Ishikawa (cell line): ENCODE measurements around the gene TMPRSS4.

ENCODE experiments used
- CEBPB ChIP-seq: IDR thresholded peaks from 2 replicates; pipeline ENCODE4 v1.6.1; 2012
- CREB1 ChIP-seq: IDR thresholded peaks from 2 replicates; pipeline ENCODE4 v1.6.1; 2012; ENCODE audit warnings: low read depth
- EGR1 ChIP-seq: IDR thresholded peaks from 2 replicates; pipeline ENCODE4 v1.6.1; 2012
- EP300 ChIP-seq: IDR thresholded peaks from 2 replicates; pipeline ENCODE4 v1.6.1; 2012; ENCODE audit warnings: borderline replicate concordance
- FOXM1 ChIP-seq: IDR thresholded peaks from 2 replicates; pipeline ENCODE4 v1.6.1; 2012; ENCODE audit warnings: low read depth, borderline replicate concordance
- NFIC ChIP-seq: IDR thresholded peaks from 2 replicates; pipeline ENCODE4 v1.6.1; 2012
- RAD21 ChIP-seq: IDR thresholded peaks from 2 replicates; pipeline ENCODE4 v1.6.1; 2012; ENCODE audit warnings: low read depth
- TAF1 ChIP-seq: IDR thresholded peaks from 2 replicates; pipeline ENCODE4 v1.6.1; 2012; ENCODE audit warnings: low read depth, mild to moderate bottlenecking
- TCF12 ChIP-seq: IDR thresholded peaks from 2 replicates; pipeline ENCODE4 v1.6.1; 2012; ENCODE audit warnings: low read depth
- TEAD4 ChIP-seq: IDR thresholded peaks from 2 replicates; pipeline ENCODE4 v1.6.1; 2012
- YY1 ChIP-seq: IDR thresholded peaks from 2 replicates; pipeline ENCODE4 v1.6.1; 2012; ENCODE audit warnings: low read depth
- ZBTB7A ChIP-seq: IDR thresholded peaks from 2 replicates; pipeline ENCODE4 v1.6.1; 2012; ENCODE audit warnings: low read depth
- TF ChIP-seq, protein P1 (sequence below): IDR thresholded peaks from 2 replicates; pipeline ENCODE4 v1.6.1; 2012
- TF ChIP-seq, protein P2 (sequence below): IDR thresholded peaks from 2 replicates; pipeline ENCODE4 v1.6.1; 2012; ENCODE audit warnings: low read depth, mild to moderate bottlenecking
- TF ChIP-seq, protein P3 (sequence below): IDR thresholded peaks from 2 replicates; pipeline ENCODE4 v1.6.1; 2012

The TMPRSS4 gene

DNA sequence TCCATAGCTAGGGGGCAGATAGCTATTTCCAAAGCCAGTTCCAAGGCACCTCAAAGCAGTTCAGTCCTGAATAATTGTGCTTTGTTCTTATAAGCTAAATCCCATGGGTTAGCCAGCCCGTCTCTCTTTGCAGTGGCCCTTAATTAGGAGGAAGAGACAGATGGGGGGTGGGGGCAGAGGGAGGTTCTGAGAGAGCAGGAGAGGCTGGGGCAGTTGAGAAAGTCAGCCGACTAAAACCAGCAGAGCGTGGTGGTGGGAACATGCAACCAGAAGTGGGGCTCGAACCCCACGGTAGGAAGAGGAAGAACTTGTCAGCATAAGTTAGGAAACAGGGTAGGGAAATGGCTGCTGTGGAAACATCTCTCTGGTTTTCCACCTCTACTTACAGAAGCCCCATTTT is 86.6 kb downstream of the TMPRSS4 start:
- no peak for TF ChIP-seq ZBTB7A

DNA sequence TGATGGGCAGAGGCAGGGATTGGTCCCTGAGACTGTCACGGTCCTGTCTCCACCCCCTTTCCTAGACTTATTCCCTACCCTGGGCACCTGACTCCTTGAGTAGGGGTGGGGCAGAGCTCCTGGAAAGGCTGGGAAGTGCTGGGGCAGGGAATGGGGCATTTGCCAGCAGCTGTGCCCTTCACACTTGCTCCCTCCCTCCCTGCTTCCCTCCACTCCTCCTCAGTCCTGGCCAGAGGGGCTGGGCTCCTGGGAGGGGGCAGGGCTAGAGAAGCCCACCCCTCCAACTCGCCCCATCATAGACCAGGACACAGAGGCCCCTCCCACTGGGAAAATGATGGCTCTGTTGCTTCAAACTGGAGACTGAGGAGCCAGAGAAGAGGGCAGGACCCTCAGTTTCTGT is 88.0 kb downstream of the TMPRSS4 start:
- TF ChIP-seq YY1 (no peak), CEBPB (no peak), TAF1 (no peak), FOXM1 (no peak), EP300 (no peak)
- TF ChIP-seq, protein P1, sequence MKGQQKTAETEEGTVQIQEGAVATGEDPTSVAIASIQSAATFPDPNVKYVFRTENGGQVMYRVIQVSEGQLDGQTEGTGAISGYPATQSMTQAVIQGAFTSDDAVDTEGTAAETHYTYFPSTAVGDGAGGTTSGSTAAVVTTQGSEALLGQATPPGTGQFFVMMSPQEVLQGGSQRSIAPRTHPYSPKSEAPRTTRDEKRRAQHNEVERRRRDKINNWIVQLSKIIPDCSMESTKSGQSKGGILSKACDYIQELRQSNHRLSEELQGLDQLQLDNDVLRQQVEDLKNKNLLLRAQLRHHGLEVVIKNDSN: no peak

DNA sequence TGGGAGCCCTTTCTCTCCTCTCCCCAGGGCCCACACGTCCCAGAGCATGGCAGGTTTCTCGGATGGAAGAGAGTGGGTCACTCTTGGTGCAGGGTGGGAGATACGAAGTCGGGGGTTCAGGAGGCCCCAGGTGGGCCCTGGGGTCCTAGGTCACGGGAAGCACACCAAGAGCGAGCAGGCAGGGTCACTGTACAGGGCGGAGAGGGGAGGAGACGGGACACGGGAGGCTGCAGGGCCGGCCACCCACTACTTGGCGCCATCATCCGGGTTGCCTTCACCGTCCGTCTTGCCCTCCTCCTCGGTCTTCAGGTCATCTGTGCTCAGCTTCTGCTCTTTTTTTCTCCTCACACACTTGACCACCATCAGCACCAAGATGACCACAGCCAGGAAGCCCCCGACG is 89.8 kb downstream of the TMPRSS4 start:
- TF ChIP-seq TAF1: no peak
- no peak for TF ChIP-seq CREB1
- no peak for TF ChIP-seq EP300
- no peak for TF ChIP-seq TCF12
- no peak for TF ChIP-seq EGR1
- TF ChIP-seq, protein P2, sequence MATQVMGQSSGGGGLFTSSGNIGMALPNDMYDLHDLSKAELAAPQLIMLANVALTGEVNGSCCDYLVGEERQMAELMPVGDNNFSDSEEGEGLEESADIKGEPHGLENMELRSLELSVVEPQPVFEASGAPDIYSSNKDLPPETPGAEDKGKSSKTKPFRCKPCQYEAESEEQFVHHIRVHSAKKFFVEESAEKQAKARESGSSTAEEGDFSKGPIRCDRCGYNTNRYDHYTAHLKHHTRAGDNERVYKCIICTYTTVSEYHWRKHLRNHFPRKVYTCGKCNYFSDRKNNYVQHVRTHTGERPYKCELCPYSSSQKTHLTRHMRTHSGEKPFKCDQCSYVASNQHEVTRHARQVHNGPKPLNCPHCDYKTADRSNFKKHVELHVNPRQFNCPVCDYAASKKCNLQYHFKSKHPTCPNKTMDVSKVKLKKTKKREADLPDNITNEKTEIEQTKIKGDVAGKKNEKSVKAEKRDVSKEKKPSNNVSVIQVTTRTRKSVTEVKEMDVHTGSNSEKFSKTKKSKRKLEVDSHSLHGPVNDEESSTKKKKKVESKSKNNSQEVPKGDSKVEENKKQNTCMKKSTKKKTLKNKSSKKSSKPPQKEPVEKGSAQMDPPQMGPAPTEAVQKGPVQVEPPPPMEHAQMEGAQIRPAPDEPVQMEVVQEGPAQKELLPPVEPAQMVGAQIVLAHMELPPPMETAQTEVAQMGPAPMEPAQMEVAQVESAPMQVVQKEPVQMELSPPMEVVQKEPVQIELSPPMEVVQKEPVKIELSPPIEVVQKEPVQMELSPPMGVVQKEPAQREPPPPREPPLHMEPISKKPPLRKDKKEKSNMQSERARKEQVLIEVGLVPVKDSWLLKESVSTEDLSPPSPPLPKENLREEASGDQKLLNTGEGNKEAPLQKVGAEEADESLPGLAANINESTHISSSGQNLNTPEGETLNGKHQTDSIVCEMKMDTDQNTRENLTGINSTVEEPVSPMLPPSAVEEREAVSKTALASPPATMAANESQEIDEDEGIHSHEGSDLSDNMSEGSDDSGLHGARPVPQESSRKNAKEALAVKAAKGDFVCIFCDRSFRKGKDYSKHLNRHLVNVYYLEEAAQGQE: no peak
- no peak for TF ChIP-seq YY1
- TF ChIP-seq CEBPB: no peak
- no peak for TF ChIP-seq ZBTB7A
- TF ChIP-seq FOXM1: no peak
- TF ChIP-seq TEAD4: no peak
- TF ChIP-seq RAD21: no peak
- TF ChIP-seq, protein P3, sequence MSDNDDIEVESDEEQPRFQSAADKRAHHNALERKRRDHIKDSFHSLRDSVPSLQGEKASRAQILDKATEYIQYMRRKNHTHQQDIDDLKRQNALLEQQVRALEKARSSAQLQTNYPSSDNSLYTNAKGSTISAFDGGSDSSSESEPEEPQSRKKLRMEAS: no peak
- TF ChIP-seq, protein P1: no peak
- no peak for TF ChIP-seq NFIC

DNA sequence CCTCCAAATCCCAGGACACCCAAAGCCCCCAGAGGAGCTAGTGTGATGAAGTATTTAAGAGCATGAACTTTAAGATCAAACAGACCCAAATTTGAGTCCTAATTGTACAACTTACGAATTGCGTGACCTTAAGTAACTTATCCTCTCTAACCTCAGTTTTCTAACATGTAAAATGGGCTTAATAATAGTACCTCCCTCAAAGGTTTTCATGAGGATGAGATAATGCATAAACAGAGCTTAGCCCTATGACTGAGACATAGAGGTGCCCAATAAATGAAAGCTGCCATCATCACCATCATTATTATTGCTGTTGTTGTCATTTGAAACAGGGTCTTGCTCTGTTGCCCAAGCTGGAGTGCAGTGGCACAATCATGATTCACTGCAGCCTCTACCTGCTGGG is 90.4 kb downstream of the TMPRSS4 start:
- TF ChIP-seq, protein P2: no peak
- TF ChIP-seq, protein P1: no peak
- no peak for TF ChIP-seq CREB1
- TF ChIP-seq FOXM1: no peak
- TF ChIP-seq EP300: no peak
- TF ChIP-seq TEAD4: no peak
- TF ChIP-seq RAD21: no peak
- no peak for TF ChIP-seq TCF12
- no peak for TF ChIP-seq EGR1
- no peak for TF ChIP-seq NFIC
- TF ChIP-seq, protein P3: no peak
- no peak for TF ChIP-seq ZBTB7A
- no peak for TF ChIP-seq TAF1
- no peak for TF ChIP-seq CEBPB
- no peak for TF ChIP-seq YY1

DNA sequence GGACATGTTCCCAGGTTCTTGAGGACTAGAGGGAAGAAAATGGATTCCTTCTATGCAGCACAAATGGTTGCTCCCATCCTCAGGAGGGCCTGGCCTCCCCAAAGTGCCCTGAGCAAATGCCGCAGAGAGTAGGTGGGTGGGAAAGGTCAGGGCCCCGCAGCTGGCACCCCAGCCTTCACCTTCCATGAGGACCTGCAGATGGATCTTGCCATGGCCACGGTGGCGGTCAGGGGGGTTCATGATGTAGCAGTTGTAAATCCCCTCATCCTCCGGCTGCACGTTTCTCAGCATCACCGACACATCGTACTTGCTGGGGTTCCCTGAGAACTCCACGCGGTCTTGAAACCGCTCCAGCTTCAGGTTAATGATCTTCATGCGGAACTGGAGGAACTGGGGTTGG is 91.0 kb downstream of the TMPRSS4 start:
- no peak for TF ChIP-seq EGR1

DNA sequence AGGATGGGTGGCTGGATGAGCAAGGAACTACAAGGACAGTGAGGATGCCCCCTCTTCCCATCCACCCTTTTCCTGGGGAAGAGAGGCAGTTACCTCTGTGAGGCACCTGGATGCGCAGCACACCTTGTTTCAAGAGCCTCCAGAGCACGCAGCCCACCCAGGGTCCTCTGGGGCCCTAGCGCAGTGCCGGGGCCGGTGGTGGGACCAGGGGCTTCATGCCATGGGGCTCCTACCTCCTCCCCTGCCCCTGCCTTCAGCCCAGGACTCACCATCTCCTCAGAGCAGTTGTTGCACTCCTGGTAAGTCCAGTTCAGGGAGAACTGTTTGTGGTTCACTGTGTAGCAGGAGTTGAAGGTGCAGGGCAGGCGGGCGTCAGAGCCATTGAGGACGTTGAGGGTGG is 91.4 kb downstream of the TMPRSS4 start:
- TF ChIP-seq, protein P1: no peak
- TF ChIP-seq TCF12 (no peak), ZBTB7A (no peak), EGR1 (no peak), CEBPB (no peak), NFIC (no peak), TEAD4 (no peak), EP300 (no peak), RAD21 (no peak), YY1 (no peak), FOXM1 (no peak), CREB1 (no peak), TAF1 (no peak)
- TF ChIP-seq, protein P3: no peak
- TF ChIP-seq, protein P2: no peak
